ENCODE measurements around the gene PPFIA4.

The PPFIA4 gene

GRCh38 chr1:202987922-202988583 is 38.2 kb upstream of the PPFIA4 start:
- no peak overlapping the region for H3K4me3 ChIP-seq (ENCODE audit: low read depth, low read length)
- no peak for TF ChIP-seq CTCF (IDR thresholded peaks at IDR 0.05; ENCODE audit: low read depth, low read length)

GRCh38 chr1:202989879-202990278 is 36.4 kb upstream of the PPFIA4 start:
- no peak overlapping the region for H3K4me3 ChIP-seq (ENCODE audit: low read depth, low read length)
- no peak for TF ChIP-seq CTCF (IDR thresholded peaks at IDR 0.05; ENCODE audit: low read depth, low read length)

GRCh38 chr1:202991112-202991511 is 35.2 kb upstream of the PPFIA4 start:
- H3K4me3 ChIP-seq (ENCODE audit: low read depth, low read length), result no peak overlapping the region
- TF ChIP-seq CTCF (IDR thresholded peaks at IDR 0.05; ENCODE audit: low read depth, low read length), result no peak

GRCh38 chr1:202994756-202995155 is 31.5 kb upstream of the PPFIA4 start:
- no peak overlapping the region for H3K4me3 ChIP-seq (ENCODE audit: low read depth, low read length)
- TF ChIP-seq CTCF (IDR thresholded peaks at IDR 0.05; ENCODE audit: low read depth, low read length), result no peak

GRCh38 chr1:202998836-202999750 is 27.2 kb upstream of the PPFIA4 start:
- peak; percentile 45 for TF ChIP-seq CTCF (IDR thresholded peaks at IDR 0.05; ENCODE audit: low read depth, low read length)
- no peak overlapping the region for H3K4me3 ChIP-seq (ENCODE audit: low read depth, low read length)

- H3K4me3 ChIP-seq (ENCODE audit: low read depth, low read length), result no peak overlapping the region
- TF ChIP-seq CTCF (IDR thresholded peaks at IDR 0.05; ENCODE audit: low read depth, low read length), result no peak; the same call in 1 of the 2 replicates
Observed at GRCh38 chr1:203000217-203000944, 25.9 kb upstream of the PPFIA4 start.

All from WI38 (cell line).